Astrocyte of the spinal cord (primary cell): ENCODE data around the gene DNAJA4.

ENCODE experiments used
- DNase-seq: peaks from one replicate; pipeline ENCODE4 v3.0.0; 2011; ENCODE audit warnings: low read depth, low spot score
- H3K4me3 ChIP-seq: 2 replicates; pipeline ENCODE4 v1.5.1; 2011; ENCODE audit warnings: low read depth, mild to moderate bottlenecking, low read length, moderate library complexity
- CTCF ChIP-seq: IDR thresholded peaks from 2 replicates; pipeline ENCODE4 v1.5.1; 2012; ENCODE audit warnings: low read depth, mild to moderate bottlenecking, low read length, inconsistent platforms
- in situ Hi-C: cut with HindIII; loops from 2 replicates; pipeline ENCODE4 v1.10.0; 2017; ENCODE audit warnings: low sequenced_read_pairs

The DNAJA4 gene

GRCh38 chr15:78311292-78311691, 46.9 kb downstream of the DNAJA4 start:
- in situ Hi-C loops: no loop called here
- no peak overlapping the region for H3K4me3 ChIP-seq
- no peak for TF ChIP-seq CTCF
- no peak for DNase-seq

GRCh38 chr15:78312536-78312935, 48.2 kb downstream of the DNAJA4 start:
- TF ChIP-seq CTCF: no peak
- in situ Hi-C loops: no loop called here
- H3K4me3 ChIP-seq: no peak overlapping the region
- DNase-seq: no peak

- in situ Hi-C loops: no loop called here
- no peak overlapping the region for H3K4me3 ChIP-seq
- TF ChIP-seq CTCF: no peak
Observed at GRCh38 chr15:78312957-78313356, 48.6 kb downstream of the DNAJA4 start.

GRCh38 chr15:78313383-78313782, 49.0 kb downstream of the DNAJA4 start:
- H3K4me3 ChIP-seq: no peak overlapping the region

More at GRCh38 chr15:78312957-78313356, 48.6 kb downstream of the DNAJA4 start:
- DNase-seq: no peak

GRCh38 chr15:78314181-78314581, 49.8 kb downstream of the DNAJA4 start:
- in situ Hi-C loops: no loop called here
- no peak for DNase-seq
- H3K4me3 ChIP-seq: no peak overlapping the region
- no peak for TF ChIP-seq CTCF

More at GRCh38 chr15:78313383-78313782, 49.0 kb downstream of the DNAJA4 start:
- in situ Hi-C loops: no loop called here
- DNase-seq: no peak
- TF ChIP-seq CTCF: no peak

- no peak for DNase-seq
- no peak overlapping the region for H3K4me3 ChIP-seq
- in situ Hi-C loops: no loop called here
- peak; percentile 42 for TF ChIP-seq CTCF
Observed at GRCh38 chr15:78315686-78316282, 51.4 kb downstream of the DNAJA4 start.
